ENCODE measurements around the gene CRYGN.

The CRYGN gene

GRCh38 chr7:151437866-151438516, 1.9 kb downstream of the CRYGN start:
- no peak for TF ChIP-seq GATA3 (IDR thresholded peaks at IDR 0.05; ENCODE audit: low read depth, low read length)
- TF ChIP-seq GATA2 (IDR thresholded peaks at IDR 0.05; ENCODE audit: low read depth, low read length) = no peak

GRCh38 chr7:151437159-151437553, 2.8 kb downstream of the CRYGN start:
- TF ChIP-seq GATA2 (IDR thresholded peaks at IDR 0.05; ENCODE audit: low read depth, low read length) (no peak), GATA3 (IDR thresholded peaks at IDR 0.05; ENCODE audit: low read depth, low read length) (no peak)

- no peak for TF ChIP-seq GATA3 (IDR thresholded peaks at IDR 0.05; ENCODE audit: low read depth, low read length)
- TF ChIP-seq GATA2 (IDR thresholded peaks at IDR 0.05; ENCODE audit: low read depth, low read length) = no peak
Measured at GRCh38 chr7:151436446-151437158, 3.3 kb downstream of the CRYGN start.

- TF ChIP-seq GATA2 (IDR thresholded peaks at IDR 0.05; ENCODE audit: low read depth, low read length) = no peak
- TF ChIP-seq GATA3 (IDR thresholded peaks at IDR 0.05; ENCODE audit: low read depth, low read length) = no peak
Measured at GRCh38 chr7:151435971-151436370, 4.0 kb downstream of the CRYGN start.

GRCh38 chr7:151435103-151435916, 4.6 kb downstream of the CRYGN start:
- no peak for TF ChIP-seq GATA2 (IDR thresholded peaks at IDR 0.05; ENCODE audit: low read depth, low read length)

- TF ChIP-seq GATA2 (IDR thresholded peaks at IDR 0.05; ENCODE audit: low read depth, low read length) (no peak), GATA3 (IDR thresholded peaks at IDR 0.05; ENCODE audit: low read depth, low read length) (no peak)
Measured at GRCh38 chr7:151434549-151434948, 5.4 kb downstream of the CRYGN start.

GRCh38 chr7:151433721-151434400, 6.1 kb downstream of the CRYGN start:
- TF ChIP-seq GATA3 (IDR thresholded peaks at IDR 0.05; ENCODE audit: low read depth, low read length) = no peak
- no peak for TF ChIP-seq GATA2 (IDR thresholded peaks at IDR 0.05; ENCODE audit: low read depth, low read length)

- TF ChIP-seq GATA2 (IDR thresholded peaks at IDR 0.05; ENCODE audit: low read depth, low read length) = no peak
- TF ChIP-seq GATA3 (IDR thresholded peaks at IDR 0.05; ENCODE audit: low read depth, low read length) = no peak
Measured at GRCh38 chr7:151432658-151433521, 7.1 kb downstream of the CRYGN start.

- TF ChIP-seq GATA2 (IDR thresholded peaks at IDR 0.05; ENCODE audit: low read depth, low read length) = no peak
Measured at GRCh38 chr7:151431768-151432311, 8.1 kb downstream of the CRYGN start.

GRCh38 chr7:151431281-151431767, 8.6 kb downstream of the CRYGN start:
- TF ChIP-seq GATA3 (IDR thresholded peaks at IDR 0.05; ENCODE audit: low read depth, low read length) = no peak
- TF ChIP-seq GATA2 (IDR thresholded peaks at IDR 0.05; ENCODE audit: low read depth, low read length) = no peak

GRCh38 chr7:151430391-151431205, 9.3 kb downstream of the CRYGN start:
- no peak for TF ChIP-seq GATA2 (IDR thresholded peaks at IDR 0.05; ENCODE audit: low read depth, low read length)
- TF ChIP-seq GATA3 (IDR thresholded peaks at IDR 0.05; ENCODE audit: low read depth, low read length) = no peak

Data from SH-SY5Y (cell line).